Measurements from ENCODE around the gene SLC22A17.
"Not testable (repeated sequence)": the region's sequence is repeated elsewhere in the genome, so short reads cannot be mapped to it uniquely, and the experiment has no call there.

Gene SLC22A17

DNA sequence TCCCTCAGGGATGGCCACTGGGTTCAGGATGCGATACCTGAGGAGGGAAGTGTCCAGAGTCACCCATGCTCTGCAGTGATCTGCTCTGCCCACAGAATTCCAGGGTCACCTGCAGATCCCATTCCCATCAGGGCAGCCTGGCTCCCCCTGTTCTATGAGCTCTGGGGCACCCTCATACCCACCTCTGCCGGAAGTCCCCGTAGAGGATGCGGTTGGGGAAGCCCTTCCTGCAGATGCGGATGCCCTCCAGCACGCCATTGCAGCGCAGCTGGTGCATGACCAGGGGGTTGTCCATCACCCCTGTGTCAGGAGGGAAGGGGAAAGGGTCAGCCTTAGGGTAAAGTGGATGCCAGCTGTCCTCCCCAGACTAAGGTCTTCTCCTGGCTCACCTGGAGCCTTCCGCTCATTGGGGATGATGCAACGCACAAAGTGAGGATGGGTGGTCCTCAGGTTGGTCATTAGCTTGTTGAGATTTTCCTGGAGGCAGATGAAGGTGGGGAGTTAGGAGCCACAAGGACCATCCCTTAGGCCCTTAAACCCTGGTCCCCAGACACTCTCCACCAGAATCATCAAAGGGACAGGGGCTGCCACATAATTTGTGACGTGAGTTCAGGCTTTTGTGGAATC is 44.2 kb upstream of the SLC22A17 start:
- peaks cover 16% of the 10 kb centered on the region for H3K27me3 Mint-ChIP-seq (ENCODE audit: low read depth, poor library complexity)
- no peak overlapping the region for H3K4me3 Mint-ChIP-seq
- H3K27ac Mint-ChIP-seq, result no peak overlapping the region
- H3K36me3 Mint-ChIP-seq (ENCODE audit: low read depth), result no peaks in the 10 kb centered on the region
- TF ChIP-seq, protein P1, sequence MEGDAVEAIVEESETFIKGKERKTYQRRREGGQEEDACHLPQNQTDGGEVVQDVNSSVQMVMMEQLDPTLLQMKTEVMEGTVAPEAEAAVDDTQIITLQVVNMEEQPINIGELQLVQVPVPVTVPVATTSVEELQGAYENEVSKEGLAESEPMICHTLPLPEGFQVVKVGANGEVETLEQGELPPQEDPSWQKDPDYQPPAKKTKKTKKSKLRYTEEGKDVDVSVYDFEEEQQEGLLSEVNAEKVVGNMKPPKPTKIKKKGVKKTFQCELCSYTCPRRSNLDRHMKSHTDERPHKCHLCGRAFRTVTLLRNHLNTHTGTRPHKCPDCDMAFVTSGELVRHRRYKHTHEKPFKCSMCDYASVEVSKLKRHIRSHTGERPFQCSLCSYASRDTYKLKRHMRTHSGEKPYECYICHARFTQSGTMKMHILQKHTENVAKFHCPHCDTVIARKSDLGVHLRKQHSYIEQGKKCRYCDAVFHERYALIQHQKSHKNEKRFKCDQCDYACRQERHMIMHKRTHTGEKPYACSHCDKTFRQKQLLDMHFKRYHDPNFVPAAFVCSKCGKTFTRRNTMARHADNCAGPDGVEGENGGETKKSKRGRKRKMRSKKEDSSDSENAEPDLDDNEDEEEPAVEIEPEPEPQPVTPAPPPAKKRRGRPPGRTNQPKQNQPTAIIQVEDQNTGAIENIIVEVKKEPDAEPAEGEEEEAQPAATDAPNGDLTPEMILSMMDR (IDR thresholded peaks at IDR 0.05), result no peak
- peaks cover 26% of the 10 kb centered on the region for H3K4me1 Mint-ChIP-seq
- no peak for DNase-seq
- H3K9me3 Mint-ChIP-seq, result no peaks in the 10 kb centered on the region

DNA sequence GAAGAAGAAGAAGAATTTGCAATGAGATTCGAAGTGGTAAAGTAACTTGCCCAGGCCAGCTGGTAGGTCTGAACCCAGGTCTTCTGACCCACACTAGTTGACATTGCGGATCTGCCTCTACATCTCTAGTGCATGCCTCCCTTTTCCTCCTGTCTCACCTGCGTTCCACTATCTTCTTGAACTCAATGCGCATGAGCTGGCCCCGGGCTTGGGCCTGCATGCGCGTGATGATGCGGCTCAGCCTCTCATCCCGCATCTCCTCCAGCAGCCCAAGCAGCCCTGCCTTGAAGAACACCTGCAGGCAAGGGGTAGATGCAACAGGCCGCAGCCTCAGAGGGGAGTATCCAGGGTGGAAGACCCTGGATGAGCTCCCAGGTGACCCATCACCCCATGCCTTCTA is 43.4 kb upstream of the SLC22A17 start:
- Mint-ChIP-seq H3K9me3 (no peaks in the 10 kb centered on the region), H3K4me3 (no peak overlapping the region), H3K36me3 (ENCODE audit: low read depth) (no peaks in the 10 kb centered on the region), H3K27me3 (ENCODE audit: low read depth, poor library complexity) (peaks cover 16% of the 10 kb centered on the region), H3K27ac (no peak overlapping the region), H3K4me1 (peaks cover 20% of the 10 kb centered on the region)
- TF ChIP-seq, protein P1 (IDR thresholded peaks at IDR 0.05), result no peak
- no peak for DNase-seq

DNA sequence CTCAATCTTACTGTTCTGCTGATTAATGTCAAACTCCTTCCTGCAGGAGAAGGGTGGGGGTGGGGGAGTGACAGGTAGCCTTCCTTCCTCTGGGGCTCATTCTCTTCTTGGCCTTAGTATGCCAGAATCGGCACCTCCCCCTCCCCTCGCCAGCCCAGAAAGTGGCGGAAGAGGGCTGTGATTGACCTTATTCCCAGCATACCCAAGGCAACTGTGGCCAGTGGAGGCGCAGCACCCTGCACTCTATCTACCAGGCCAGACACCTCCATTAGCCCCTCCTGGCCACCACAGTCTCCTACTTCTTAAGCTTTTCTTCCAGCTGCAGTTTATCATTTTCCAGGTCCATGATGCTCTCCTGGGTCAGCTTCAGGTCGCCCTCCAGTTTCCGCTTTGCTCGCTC is 39.9 kb upstream of the SLC22A17 start:
- DNase-seq, result no peak
- Mint-ChIP-seq H3K4me1 (peaks cover 7% of the 10 kb centered on the region), H3K4me3 (no peak overlapping the region), H3K9me3 (no peaks in the 10 kb centered on the region), H3K27ac (no peak overlapping the region), H3K36me3 (ENCODE audit: low read depth) (no peaks in the 10 kb centered on the region), H3K27me3 (ENCODE audit: low read depth, poor library complexity) (peaks cover 13% of the 10 kb centered on the region)
- TF ChIP-seq, protein P1 (IDR thresholded peaks at IDR 0.05), result no peak

DNA sequence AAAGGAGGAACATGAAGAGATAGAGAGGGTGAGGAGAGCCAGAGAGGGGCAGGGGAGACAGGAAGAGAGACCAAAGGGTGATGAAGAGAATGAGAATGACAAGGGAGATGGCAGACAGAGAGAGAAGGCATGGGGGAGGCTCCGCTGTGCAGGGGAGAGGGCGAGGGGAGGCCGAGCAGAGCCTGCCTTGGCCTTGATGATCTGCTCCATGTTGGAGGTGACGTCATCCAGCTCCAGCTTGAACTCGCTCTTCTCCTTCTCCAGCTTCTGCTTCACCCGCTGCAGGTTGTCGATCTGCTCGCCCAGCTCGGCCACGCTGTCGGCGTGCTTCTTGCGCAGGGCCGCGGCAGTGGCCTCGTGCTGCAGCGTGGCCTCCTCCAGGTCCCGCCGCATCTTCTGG is 37.2 kb upstream of the SLC22A17 start:
- peaks cover 23% of the 10 kb centered on the region for H3K4me1 Mint-ChIP-seq
- H3K36me3 Mint-ChIP-seq (ENCODE audit: low read depth); H3K27me3 Mint-ChIP-seq (ENCODE audit: low read depth, poor library complexity); H3K27ac Mint-ChIP-seq; DNase-seq; H3K4me3 Mint-ChIP-seq; H3K9me3 Mint-ChIP-seq: not testable (repeated sequence)

DNA sequence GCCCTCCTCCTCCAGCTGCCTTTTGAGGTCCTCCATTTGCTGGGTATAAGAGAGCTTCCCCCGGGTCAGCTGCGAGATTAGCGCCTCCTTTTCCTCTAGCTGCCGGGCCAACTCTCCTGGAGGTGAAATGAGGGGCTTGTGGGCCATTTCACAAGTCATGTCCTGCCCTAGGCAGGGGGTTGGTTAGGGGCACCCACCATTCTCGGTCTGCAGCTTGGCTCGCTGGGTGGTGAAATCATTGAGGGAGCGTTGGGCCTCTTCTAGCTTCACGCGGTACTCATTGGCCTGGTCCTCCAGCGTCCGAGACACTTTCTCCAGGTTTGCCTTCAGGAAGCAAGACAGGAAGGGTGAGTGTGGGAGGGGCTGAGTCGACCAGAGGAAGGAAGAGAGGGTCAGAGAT is 36.7 kb upstream of the SLC22A17 start:
- no peak overlapping the region for H3K4me3 Mint-ChIP-seq
- no peaks in the 10 kb centered on the region for H3K36me3 Mint-ChIP-seq (ENCODE audit: low read depth)
- no peak overlapping the region for H3K27ac Mint-ChIP-seq
- H3K27me3 Mint-ChIP-seq (ENCODE audit: low read depth, poor library complexity), result peaks cover 4% of the 10 kb centered on the region
- no peaks in the 10 kb centered on the region for H3K9me3 Mint-ChIP-seq
- TF ChIP-seq, protein P1 (IDR thresholded peaks at IDR 0.05), result no peak
- peaks cover 28% of the 10 kb centered on the region for H3K4me1 Mint-ChIP-seq
- DNase-seq, result no peak

DNA sequence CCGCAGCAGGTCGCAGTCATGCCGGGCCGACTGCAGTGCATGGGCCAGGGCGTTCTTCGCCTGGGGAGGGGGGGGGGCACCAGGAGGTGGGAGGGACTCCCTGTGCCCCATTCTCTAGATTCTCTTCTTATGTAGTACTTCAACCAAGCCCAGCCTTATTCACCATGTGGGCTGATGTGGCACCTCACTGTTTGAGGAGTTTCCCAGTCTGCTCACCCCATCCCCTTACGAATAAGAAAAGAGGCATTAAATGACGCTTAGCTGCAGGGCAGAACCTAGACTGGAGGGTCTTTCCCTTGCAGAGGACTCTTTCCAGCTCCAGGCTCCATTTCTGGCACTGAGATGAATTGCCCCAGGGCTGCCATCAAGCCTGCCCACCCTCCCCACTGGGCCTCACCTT is 36.3 kb upstream of the SLC22A17 start:
- peaks cover 4% of the 10 kb centered on the region for H3K27me3 Mint-ChIP-seq (ENCODE audit: low read depth, poor library complexity)
- H3K4me3 Mint-ChIP-seq, result no peak overlapping the region
- no peak overlapping the region for H3K27ac Mint-ChIP-seq
- no peaks in the 10 kb centered on the region for H3K36me3 Mint-ChIP-seq (ENCODE audit: low read depth)
- DNase-seq, result no peak
- no peaks in the 10 kb centered on the region for H3K9me3 Mint-ChIP-seq
- TF ChIP-seq, protein P1 (IDR thresholded peaks at IDR 0.05), result no peak
- peaks cover 32% of the 10 kb centered on the region for H3K4me1 Mint-ChIP-seq

All from nephron progenitor cell (in vitro differentiated cells).